DOHH2 (cell line): ENCODE results near the gene KBTBD4.

Experiments used
- EZH2phosphoT487 ChIP-seq: fragments of 200-600 bp; sonication (generic); IDR thresholded peaks from 2 replicates; pipeline ENCODE4 v1.6.1; 2017; ENCODE audit warnings: borderline replicate concordance, mild to moderate bottlenecking, antibody characterized with exemption, low read length, moderate library complexity, mixed read lengths
- TF ChIP-seq, protein P1 (sequence below): fragments of 200-600 bp; sonication (generic); IDR thresholded peaks from one replicate; pipeline ENCODE4 v1.5.1; 2014; ENCODE audit warnings: antibody characterized with exemption, mild to moderate bottlenecking, low read depth, low read length; ENCODE audit not compliant: poor library complexity, severe bottlenecking

DNA sequence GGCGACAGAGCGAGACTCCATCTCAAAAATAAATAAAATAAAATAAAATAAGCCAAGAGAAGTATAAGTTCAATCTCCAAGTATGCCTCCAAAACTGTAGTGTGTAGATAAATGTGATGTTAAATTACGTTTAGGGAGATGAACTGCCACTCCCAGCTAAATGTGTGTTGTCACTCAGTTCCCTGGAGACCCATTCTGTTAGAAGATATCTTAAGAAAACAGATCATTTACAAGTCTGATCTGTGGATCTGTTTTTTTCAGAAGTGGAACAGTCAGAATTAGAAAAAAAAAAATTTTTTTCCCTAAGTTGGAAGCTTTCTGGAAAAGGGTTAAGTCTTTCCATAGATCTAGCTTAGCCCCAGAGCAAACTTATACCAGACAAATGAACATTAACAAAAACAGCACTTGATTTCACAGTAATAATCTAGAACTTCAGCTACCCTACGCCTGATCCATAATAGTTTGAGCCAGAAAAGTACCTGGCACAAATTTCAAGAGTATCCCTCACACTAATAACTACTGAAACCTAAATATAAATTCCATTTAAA lies 44.0 kb downstream of the KBTBD4 start:
- TF ChIP-seq, protein P1, sequence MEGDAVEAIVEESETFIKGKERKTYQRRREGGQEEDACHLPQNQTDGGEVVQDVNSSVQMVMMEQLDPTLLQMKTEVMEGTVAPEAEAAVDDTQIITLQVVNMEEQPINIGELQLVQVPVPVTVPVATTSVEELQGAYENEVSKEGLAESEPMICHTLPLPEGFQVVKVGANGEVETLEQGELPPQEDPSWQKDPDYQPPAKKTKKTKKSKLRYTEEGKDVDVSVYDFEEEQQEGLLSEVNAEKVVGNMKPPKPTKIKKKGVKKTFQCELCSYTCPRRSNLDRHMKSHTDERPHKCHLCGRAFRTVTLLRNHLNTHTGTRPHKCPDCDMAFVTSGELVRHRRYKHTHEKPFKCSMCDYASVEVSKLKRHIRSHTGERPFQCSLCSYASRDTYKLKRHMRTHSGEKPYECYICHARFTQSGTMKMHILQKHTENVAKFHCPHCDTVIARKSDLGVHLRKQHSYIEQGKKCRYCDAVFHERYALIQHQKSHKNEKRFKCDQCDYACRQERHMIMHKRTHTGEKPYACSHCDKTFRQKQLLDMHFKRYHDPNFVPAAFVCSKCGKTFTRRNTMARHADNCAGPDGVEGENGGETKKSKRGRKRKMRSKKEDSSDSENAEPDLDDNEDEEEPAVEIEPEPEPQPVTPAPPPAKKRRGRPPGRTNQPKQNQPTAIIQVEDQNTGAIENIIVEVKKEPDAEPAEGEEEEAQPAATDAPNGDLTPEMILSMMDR, result no peak
- no peak for TF ChIP-seq EZH2phosphoT487
